ENCODE data around the gene ZNF646.

The ZNF646 gene

GRCh38 chr16:31083981-31084380 is 9.8 kb downstream of the ZNF646 start:
- DNase-seq (ENCODE audit: low read depth), result no peak

DNA sequence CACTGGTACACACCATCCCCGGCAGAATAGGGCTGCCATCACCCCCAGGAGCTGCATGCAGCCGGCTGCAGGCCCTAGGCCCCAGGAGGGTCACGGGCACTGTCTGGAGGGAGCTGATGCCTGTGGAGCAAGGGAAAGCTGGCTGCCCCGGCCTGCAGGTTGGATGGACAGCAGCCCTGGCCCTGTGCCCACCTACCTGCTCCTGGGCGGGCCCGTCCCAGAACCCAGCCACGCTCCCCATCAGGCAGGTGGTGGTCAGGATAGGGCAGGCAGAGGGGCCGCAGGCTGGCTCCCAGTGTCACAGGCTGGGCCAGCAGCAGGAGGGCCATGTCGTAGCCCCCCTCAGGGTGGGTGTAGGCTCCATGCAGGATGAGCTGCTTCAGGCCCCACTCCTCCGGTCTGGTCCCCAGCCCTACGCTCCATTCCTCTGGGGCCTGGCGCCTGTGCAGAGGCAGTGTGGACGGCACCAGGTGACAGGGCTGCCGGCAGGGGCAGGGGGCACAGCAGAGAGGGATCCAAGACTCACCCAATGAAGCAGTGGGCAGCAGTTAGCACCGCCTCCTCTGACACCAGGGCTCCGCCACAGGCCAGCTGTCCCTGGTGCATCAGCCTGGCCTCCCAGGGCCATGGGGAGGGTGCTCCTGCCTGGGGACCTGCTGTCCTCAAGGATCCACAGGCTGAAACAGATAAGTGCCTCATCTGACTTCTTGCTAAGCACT is 10.5 kb downstream of the ZNF646 start:
- no peak for DNase-seq (ENCODE audit: low read depth)

- DNase-seq (ENCODE audit: low read depth), result peak; percentile 35
These were observed 11.2 kb downstream of the ZNF646 start for GRCh38 chr16:31085411-31085810.

DNA sequence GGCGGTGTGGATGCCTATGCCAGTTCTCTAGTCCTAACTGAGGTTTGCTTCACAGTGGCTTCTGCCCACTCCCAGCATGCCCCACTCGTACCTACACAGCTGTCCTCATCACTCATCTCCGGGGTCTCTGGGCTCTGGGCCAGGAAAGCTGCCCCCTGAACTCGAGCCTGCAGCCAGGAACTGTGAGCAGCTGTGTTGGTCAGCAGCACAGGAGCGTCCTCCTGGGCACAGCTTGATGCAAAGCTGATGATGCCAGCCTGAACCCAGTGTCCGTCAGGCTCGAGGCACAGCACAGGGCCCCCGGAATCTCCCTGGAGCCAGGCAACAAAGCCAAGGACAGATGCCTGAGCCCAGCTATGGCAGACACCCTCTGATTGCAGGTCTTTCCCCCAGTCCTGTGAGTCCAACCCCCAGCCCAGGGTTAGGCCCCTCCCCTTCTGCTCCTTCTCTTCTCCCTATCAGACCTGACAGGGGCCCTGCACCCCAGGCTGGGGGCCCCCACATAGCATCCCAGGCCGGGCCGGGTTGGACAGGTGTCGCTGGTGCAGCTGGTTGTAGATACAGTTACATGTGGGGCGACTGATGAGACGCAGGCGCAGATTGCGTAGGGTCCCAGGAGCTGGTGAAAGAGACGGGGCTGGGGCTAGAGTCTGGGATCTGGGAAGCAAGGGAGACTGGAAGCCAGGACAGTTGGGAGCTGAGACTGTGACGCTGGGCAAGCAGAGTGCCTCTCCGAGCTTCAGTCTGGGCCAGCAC is 11.8 kb downstream of the ZNF646 start:
- DNase-seq (ENCODE audit: low read depth), result no peak

GRCh38 chr16:31086629-31086906 is 12.3 kb downstream of the ZNF646 start:
- DNase-seq (ENCODE audit: low read depth), result no peak

GRCh38 chr16:31087481-31087880 is 13.3 kb downstream of the ZNF646 start:
- DNase-seq (ENCODE audit: low read depth), result no peak

DNA sequence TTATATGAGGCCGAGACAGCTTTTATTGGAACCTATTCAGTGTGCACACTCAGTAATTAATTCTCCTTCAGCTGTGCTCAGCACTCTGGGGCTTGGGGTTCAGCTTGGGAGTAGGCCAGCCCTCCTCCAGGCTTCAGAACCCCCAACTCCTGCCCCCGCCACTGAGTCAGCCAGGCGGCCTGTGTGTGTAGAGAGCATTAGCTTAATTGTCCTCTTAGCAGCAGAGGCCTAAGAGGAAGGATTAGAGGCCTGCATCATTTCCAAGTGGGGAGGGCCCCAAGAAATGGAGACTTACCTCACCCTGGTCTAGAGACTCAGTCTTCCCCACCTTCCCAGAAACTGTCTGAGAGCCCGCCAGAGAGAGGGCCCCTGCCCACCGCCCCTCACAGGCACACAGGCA is 13.7 kb downstream of the ZNF646 start:
- no peak for DNase-seq (ENCODE audit: low read depth)

GRCh38 chr16:31088459-31089183 is 14.4 kb downstream of the ZNF646 start, which contains the start of gene PRSS53:
PRSS53 (minus strand) TSS chr16:31088943; CDS start chr16:31088809, 134 bp downstream.
- DNase-seq (ENCODE audit: low read depth), result no peak

GRCh38 chr16:31089199-31089598 is 15.0 kb downstream of the ZNF646 start:
- no peak for DNase-seq (ENCODE audit: low read depth)

DNA sequence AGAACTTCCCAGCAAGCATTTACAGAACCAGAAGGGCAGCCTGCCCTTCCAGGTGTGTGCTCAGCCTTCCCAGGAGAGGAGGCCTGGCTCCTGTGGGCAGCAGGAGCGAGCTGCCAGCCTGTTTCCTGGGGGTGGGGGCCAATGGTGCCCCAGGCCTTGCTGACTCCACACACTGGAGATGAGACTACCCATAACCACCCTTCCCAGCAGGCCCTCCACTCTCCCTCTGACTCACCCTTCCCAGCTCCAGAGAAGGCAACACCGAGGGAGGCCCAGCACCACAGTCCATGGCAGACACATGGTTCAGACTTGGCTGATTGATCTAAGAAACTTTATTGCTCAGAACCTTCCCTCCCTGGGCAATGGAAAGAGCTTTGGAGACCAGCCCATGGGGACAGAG is 16.3 kb downstream of the ZNF646 start:
- peak; percentile 64 for DNase-seq (ENCODE audit: low read depth)

DNA sequence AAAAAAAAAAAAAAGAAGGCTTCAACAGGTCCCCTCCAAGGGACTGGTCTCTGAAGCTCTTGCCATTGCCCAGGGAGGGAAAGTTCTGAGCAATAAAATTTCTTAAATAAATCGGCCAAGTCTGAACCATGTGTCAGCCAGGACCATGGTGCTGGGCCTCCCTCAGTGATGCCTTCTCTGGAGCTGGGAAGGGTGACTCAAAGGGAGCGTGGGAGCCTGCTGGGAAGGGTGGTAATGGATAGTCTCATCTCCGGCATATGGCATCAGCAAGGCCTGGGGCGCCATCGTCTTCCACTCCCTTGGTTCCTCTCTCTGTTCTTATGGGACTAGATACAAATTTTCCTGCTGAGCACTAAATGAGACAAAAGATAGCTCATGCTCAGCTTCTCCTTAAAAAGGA is 18.1 kb downstream of the ZNF646 start:
- peak; percentile 78 for DNase-seq (ENCODE audit: low read depth)

- DNase-seq (ENCODE audit: low read depth), result peak; percentile 57
These were observed 19.0 kb downstream of the ZNF646 start for GRCh38 chr16:31093132-31093703.

DNA sequence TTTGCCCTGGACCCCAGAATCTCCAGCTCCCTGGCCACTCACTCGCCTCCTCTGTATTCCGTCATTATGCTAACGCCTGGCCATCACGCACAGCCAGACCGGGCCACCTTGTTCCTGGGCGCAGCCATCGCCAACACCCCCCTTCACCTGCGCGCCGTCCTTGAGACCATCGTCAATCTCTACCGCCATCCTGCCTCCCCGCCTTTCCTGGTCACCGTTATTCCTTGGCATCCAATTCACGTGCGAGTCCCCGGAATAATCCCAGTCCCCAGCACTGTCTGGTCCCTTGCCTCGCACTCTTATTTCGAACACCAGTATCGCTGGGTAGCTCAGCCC is 19.8 kb downstream of the ZNF646 start:
- DNase-seq (ENCODE audit: low read depth), result no peak

DNA sequence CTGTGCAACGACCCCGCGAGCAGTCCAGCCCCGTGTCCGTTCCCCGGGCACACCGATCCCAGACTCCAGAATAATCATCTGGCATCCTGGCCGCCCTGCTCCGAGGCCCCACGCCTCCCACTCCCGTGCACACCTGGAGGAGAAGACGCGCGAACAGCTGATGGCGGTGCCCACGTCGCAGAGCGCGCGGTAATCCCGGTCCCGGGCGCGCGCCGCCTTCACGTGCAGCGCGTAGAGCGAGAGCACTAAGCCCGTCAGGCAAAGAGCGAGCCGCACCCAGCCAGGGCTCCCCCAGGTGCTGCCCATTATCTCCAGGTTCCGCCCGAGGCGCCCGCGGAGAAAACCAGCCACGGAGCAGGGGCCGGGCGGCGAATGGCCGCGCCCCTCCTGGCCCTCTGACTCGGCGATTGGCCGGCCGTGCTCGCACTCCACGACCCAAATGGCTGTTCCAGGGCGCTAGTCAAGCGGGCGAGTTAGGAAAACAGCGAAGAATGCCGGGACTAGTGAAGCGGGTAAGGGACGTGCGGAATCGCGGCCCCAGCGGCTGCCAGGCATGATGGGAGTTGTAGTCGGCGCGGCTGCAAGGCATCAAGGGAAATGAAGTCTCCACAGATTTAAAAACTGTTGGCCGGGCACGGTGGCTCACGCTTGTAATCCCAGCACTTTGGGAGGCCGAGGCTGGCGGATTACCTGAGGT is 20.4 kb downstream of the ZNF646 start, which contains the start of gene VKORC1:
Gene VKORC1, minus strand, starts transcription at position 374 of the 697 bp plus-strand sequence. Its CDS starts 68 bp downstream, at position 306.
- DNase-seq (ENCODE audit: low read depth), result peak; percentile 98

DNA sequence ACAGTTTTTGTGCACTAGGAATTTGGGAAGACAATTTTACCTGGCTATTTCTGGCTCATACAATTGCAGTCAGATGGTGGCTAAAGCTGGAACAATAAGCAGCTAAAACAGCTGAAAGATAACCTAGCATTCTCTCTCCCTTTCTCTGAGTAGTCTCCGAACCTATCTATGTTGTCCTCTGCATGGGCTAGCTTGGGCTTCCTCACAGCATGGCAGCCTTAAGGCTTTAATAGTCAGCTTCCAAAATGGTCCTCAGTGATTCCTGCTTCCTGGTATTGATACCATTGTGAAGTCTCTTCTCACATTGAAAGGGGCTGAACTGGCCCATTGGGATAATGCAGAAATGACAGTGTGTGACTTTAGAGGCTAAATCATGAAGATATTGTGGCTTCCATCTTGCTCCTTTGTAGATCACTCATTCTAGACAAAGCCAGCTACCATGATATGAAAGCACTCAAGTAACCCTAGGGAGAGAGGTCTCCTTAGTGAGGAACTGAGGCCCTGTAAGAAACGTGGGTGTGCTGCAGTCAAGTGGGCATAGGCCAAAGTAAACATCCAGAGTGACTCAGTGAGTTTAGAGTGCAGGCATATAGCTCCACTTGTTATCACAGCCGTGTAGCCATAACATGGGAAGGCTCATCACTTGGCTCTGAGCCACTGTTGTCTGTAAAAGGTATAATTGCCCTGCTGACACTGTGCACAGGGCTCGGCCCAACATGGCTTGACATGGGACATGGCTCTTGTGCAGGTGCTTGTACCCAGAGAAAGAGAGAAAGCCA is 25.8 kb downstream of the ZNF646 start:
- DNase-seq (ENCODE audit: low read depth), result peak; percentile 50

DNA sequence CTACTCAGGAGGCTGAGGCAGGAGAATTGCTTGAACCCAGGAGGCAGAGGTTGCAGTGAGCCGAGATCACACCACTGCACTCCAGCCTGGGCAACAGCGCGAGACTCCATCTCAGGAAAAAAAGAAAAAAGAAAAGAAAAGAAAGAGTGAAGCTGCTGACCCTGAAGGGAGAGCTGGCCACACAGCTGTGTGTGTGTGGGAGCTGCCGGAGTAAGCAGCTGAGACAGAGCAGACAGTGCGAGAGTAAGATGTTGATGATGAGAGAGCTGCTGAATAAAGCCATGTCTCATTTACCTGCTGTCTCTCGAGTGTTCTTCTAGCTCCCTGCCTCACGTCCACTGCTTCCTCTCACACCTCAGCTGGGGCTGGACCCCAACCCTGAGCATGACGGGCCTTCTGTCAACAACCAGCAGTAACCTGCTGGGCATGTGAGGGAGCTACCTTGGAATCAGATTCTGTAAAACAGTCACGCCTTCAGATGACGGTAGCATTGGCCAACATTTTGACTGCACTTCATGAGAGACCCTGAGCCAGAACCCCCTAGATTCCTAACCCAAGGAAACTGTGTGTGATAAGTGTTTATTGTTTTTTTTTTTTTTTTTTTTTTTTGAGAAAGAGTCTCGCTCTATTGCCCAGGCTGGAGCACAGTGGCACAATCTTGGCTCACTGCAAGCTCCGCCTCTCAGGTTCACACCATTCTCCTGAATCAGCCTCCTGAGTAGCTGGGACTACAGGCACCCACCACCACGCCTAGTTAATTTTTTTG is 26.8 kb downstream of the ZNF646 start:
- peak; percentile 55 for DNase-seq (ENCODE audit: low read depth)

- peak; percentile 74 for DNase-seq (ENCODE audit: low read depth)
These were observed 31.5 kb downstream of the ZNF646 start for GRCh38 chr16:31105677-31106213.

DNA sequence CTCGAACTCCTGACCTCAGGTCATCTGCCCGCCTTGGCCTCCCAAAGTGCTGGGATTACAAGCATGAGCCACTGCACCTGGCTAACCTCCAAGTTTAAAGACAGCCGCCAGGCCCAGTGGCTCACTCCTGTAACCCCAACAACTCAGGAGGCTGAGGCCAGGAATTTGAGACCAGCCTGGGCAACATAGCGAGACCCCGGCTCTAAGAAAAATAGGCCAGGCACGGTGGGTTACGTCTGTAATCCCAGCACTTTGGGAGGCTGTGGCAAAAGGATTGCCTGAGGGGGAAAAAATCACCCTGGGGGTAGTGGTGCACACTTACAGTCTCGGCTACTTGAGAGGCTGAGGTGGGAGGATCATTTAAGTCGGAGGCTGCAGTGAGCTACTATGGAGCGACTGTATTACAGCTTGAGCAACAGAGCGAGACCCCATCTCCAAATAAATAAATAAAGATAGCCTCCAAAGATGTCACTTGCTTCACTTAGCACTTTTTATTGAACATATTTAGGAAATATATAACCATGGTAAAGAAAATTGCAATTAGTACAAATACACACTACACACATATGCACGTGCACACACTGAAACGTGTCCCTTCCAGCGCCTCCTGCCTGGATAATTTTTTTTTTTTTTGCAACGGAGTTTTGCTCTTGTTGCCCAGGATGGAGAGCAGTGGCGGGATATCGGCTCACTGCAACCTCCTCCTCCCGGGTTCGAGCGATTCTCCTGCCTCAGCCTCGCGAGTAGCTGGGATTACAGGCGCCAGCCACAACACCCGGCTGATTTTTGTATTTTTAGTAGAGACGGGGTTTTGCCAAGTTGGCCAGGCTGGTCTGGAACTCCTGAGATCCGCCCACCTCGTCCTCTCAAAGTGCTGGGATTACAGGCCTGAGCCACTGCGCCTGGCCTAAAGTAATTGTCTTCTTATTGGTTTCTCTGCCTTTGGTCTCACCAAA is 32.6 kb downstream of the ZNF646 start:
- DNase-seq (ENCODE audit: low read depth), result no peak

- no peak for DNase-seq (ENCODE audit: low read depth)
These were observed 33.2 kb downstream of the ZNF646 start for GRCh38 chr16:31107465-31107867.
